ENCODE measurements around the gene RABL6.
"Not testable (repeated sequence)": the region's sequence is repeated elsewhere in the genome, so short reads cannot be mapped to it uniquely, and the experiment has no call there.

Gene RABL6

GRCh38 chr9:136793086-136793946 is 14.4 kb upstream of the RABL6 start:
- in situ Hi-C loops (cut with MboI; ENCODE audit: low sequenced_read_pairs): loop anchor here (25.0 kb wide), 1 partner anchor 244 kb away; the partner anchor contains the start of genes ABCA2, FUT7 and NPDC1

- in situ Hi-C loops (cut with MboI; ENCODE audit: low sequenced_read_pairs): loop anchor here (25.0 kb wide), 1 partner anchor 243 kb away; the partner anchor contains the start of genes ABCA2, FUT7 and NPDC1
Observed at GRCh38 chr9:136794281-136794999, 13.3 kb upstream of the RABL6 start.

- in situ Hi-C loops (cut with MboI; ENCODE audit: low sequenced_read_pairs): loop anchor here (25.0 kb wide), 1 partner anchor 242 kb away; the partner anchor contains the start of genes ABCA2, FUT7 and NPDC1
Observed at GRCh38 chr9:136795000-136795348, 12.8 kb upstream of the RABL6 start.

- in situ Hi-C loops (cut with MboI; ENCODE audit: low sequenced_read_pairs): loop anchor here (25.0 kb wide), 1 partner anchor 241 kb away; the partner anchor contains the start of genes ABCA2, FUT7 and NPDC1
Observed at GRCh38 chr9:136796238-136796774, 11.4 kb upstream of the RABL6 start, which contains the start of gene CCDC183. Gene CCDC183 (plus strand): TSS chr9:136796338. CDS start chr9:136796398, 60 bp downstream.

GRCh38 chr9:136796775-136797347 is 10.9 kb upstream of the RABL6 start:
- in situ Hi-C loops (cut with MboI; ENCODE audit: low sequenced_read_pairs): loop anchor here (25.0 kb wide), 1 partner anchor 240 kb away; the partner anchor contains the start of genes ABCA2, FUT7 and NPDC1

- in situ Hi-C loops (cut with MboI; ENCODE audit: low sequenced_read_pairs): loop anchor here (25.0 kb wide), 1 partner anchor 239 kb away; the partner anchor contains the start of genes ABCA2, FUT7 and NPDC1
Observed at GRCh38 chr9:136798708-136799078, 9.1 kb upstream of the RABL6 start.

- in situ Hi-C loops (cut with MboI; ENCODE audit: low sequenced_read_pairs): loop anchor here (25.0 kb wide), 1 partner anchor 238 kb away; the partner anchor contains the start of genes ABCA2, FUT7 and NPDC1
Observed at GRCh38 chr9:136799079-136799853, 8.5 kb upstream of the RABL6 start.

GRCh38 chr9:136799854-136800657 is 7.7 kb upstream of the RABL6 start:
- in situ Hi-C loops (cut with MboI; ENCODE audit: low sequenced_read_pairs): loop anchor here (25.0 kb wide), 1 partner anchor 237 kb away; the partner anchor contains the start of genes ABCA2, FUT7 and NPDC1

- in situ Hi-C loops (cut with MboI; ENCODE audit: low sequenced_read_pairs): no loop called here
Observed at GRCh38 chr9:136802321-136802720, 5.4 kb upstream of the RABL6 start.

GRCh38 chr9:136803009-136803550 is 4.7 kb upstream of the RABL6 start:
- in situ Hi-C loops (cut with MboI; ENCODE audit: low sequenced_read_pairs): not testable (repeated sequence)

- in situ Hi-C loops (cut with MboI; ENCODE audit: low sequenced_read_pairs): no loop called here
Observed at GRCh38 chr9:136803551-136804508, 3.9 kb upstream of the RABL6 start.

GRCh38 chr9:136804509-136805206 is 3.1 kb upstream of the RABL6 start:
- in situ Hi-C loops (cut with MboI; ENCODE audit: low sequenced_read_pairs): no loop called here

- in situ Hi-C loops (cut with MboI; ENCODE audit: low sequenced_read_pairs): no loop called here
Observed at GRCh38 chr9:136805207-136805740, 2.5 kb upstream of the RABL6 start.

- in situ Hi-C loops (cut with MboI; ENCODE audit: low sequenced_read_pairs): no loop called here
Observed at GRCh38 chr9:136806067-136806466, 1.7 kb upstream of the RABL6 start.

GRCh38 chr9:136806631-136807201 is 1.0 kb upstream of the RABL6 start:
- in situ Hi-C loops (cut with MboI; ENCODE audit: low sequenced_read_pairs): no loop called here

- in situ Hi-C loops (cut with MboI; ENCODE audit: low sequenced_read_pairs): no loop called here
Observed at GRCh38 chr9:136808075-136808805, 492 bp downstream of the RABL6 start.

Measured in HL-60/S4 treated with retinoic acid at 250 ng/mL for 4 days and 3 days (cell line).